ENCODE data around the gene HFE.
"Not testable (repeated sequence)": the region's sequence is repeated elsewhere in the genome, so short reads cannot be mapped to it uniquely, and the experiment has no call there.

Gene HFE

DNA sequence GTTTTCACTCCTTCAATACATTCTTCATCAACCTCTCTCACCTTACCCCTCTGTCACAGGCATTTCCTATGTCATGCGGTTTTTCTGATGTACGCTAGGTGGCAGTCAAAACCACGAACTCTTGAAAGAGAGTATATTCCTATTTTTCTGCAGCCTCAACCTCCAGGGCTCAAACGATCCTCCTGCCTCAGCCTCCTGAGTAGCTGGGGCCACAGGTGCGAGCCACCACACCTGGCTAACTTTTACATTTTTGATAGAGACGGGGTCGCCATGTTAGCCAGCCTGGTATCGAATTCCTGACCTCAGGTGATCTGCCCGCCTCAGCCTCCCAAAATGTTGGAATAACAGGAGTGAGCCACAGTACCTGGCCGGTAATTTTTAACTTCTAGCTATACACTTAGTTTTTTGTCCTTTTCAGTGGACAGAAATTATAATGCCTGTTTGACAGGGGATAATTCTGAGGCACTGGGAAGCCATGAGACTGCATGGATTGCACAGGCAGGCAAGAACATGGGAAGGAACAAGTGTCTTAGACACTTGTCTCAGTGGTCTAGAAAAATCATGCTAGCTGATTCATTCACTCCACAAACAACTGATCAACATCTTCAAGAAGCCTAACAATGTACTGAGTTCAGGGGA lies 22.5 kb upstream of the HFE start:
- H3K4me3 ChIP-seq (ENCODE audit: low read length) = no peak overlapping the region
- H3K27me3 ChIP-seq (ENCODE audit: control insufficient read depth, insufficient read depth, low read length) = no peaks in the 10 kb centered on the region
- H3K27ac ChIP-seq (ENCODE audit: low read length) = no peak overlapping the region
- H3K9me3 ChIP-seq (ENCODE audit: control insufficient read depth, insufficient read depth, low read length) = no peaks in the 10 kb centered on the region
- no CpG with 5 or more reads among the region's 10 CpGs for WGBS (ENCODE audit: insufficient coverage, insufficient read length)
- no peaks in the 10 kb centered on the region for H3K4me1 ChIP-seq (ENCODE audit: control insufficient read depth, insufficient read depth, low read length)
- H3K36me3 ChIP-seq (ENCODE audit: control insufficient read depth, insufficient read depth, low read length) = no peaks in the 10 kb centered on the region
- no peak for DNase-seq (ENCODE audit: low read depth, low spot score)

GRCh38 chr6:26065952-26066380 lies 21.3 kb upstream of the HFE start:
- WGBS (ENCODE audit: insufficient coverage, insufficient read length) = no CpG with 5 or more reads among the region's 4 CpGs
- Histone ChIP-seq H3K4me1 (ENCODE audit: control insufficient read depth, insufficient read depth, low read length) (no peaks in the 10 kb centered on the region), H3K27me3 (ENCODE audit: control insufficient read depth, insufficient read depth, low read length) (no peaks in the 10 kb centered on the region), H3K4me3 (ENCODE audit: low read length) (no peak overlapping the region), H3K36me3 (ENCODE audit: control insufficient read depth, insufficient read depth, low read length) (no peaks in the 10 kb centered on the region), H3K27ac (ENCODE audit: low read length) (no peak overlapping the region), H3K9me3 (ENCODE audit: control insufficient read depth, insufficient read depth, low read length) (no peaks in the 10 kb centered on the region)
- DNase-seq (ENCODE audit: low read depth, low spot score) = no peak

- no CpG with 5 or more reads among the region's 4 CpGs for WGBS (ENCODE audit: insufficient coverage, insufficient read length)
- Histone ChIP-seq H3K4me1 (ENCODE audit: control insufficient read depth, insufficient read depth, low read length) (no peaks in the 10 kb centered on the region), H3K36me3 (ENCODE audit: control insufficient read depth, insufficient read depth, low read length) (no peaks in the 10 kb centered on the region), H3K9me3 (ENCODE audit: control insufficient read depth, insufficient read depth, low read length) (no peaks in the 10 kb centered on the region), H3K27ac (ENCODE audit: low read length) (no peak overlapping the region), H3K4me3 (ENCODE audit: low read length) (no peak overlapping the region), H3K27me3 (ENCODE audit: control insufficient read depth, insufficient read depth, low read length) (no peaks in the 10 kb centered on the region)
- no peak for DNase-seq (ENCODE audit: low read depth, low spot score)
Measured at GRCh38 chr6:26067367-26067766, 19.9 kb upstream of the HFE start.

GRCh38 chr6:26068036-26068435 lies 19.2 kb upstream of the HFE start:
- no peaks in the 10 kb centered on the region for H3K9me3 ChIP-seq (ENCODE audit: control insufficient read depth, insufficient read depth, low read length)
- no peak overlapping the region for H3K27ac ChIP-seq (ENCODE audit: low read length)
- no peaks in the 10 kb centered on the region for H3K4me1 ChIP-seq (ENCODE audit: control insufficient read depth, insufficient read depth, low read length)
- H3K27me3 ChIP-seq (ENCODE audit: control insufficient read depth, insufficient read depth, low read length) = no peaks in the 10 kb centered on the region
- WGBS (ENCODE audit: insufficient coverage, insufficient read length) = no CpG with 5 or more reads among the region's 2 CpGs
- DNase-seq (ENCODE audit: low read depth, low spot score) = no peak
- H3K36me3 ChIP-seq (ENCODE audit: control insufficient read depth, insufficient read depth, low read length) = no peaks in the 10 kb centered on the region
- H3K4me3 ChIP-seq (ENCODE audit: low read length) = no peak overlapping the region

DNA sequence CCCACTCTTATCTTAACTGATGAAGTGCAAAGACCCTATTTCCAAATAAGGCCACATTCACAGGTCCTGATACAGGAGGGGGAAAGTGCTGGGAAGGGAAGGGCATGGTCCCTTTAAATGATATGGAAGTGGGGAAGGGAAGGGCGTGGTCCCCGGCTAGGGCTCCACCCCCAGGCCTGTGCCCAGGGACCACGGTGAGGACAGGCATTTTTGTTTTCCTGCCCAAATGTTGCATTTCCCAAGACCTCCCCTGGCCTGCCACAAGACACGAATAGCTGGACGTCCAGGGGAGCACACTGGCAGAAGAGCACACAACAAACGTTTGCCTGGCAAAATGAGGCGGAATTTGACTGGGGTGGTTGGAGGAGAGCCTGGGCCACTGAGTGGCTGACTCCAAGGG lies 16.1 kb upstream of the HFE start:
- no peaks in the 10 kb centered on the region for H3K4me1 ChIP-seq (ENCODE audit: control insufficient read depth, insufficient read depth, low read length)
- H3K27ac ChIP-seq (ENCODE audit: low read length) = no peak overlapping the region
- WGBS (ENCODE audit: insufficient coverage, insufficient read length) = no CpG with 5 or more reads among the region's 7 CpGs
- no peaks in the 10 kb centered on the region for H3K36me3 ChIP-seq (ENCODE audit: control insufficient read depth, insufficient read depth, low read length)
- no peaks in the 10 kb centered on the region for H3K9me3 ChIP-seq (ENCODE audit: control insufficient read depth, insufficient read depth, low read length)
- H3K27me3 ChIP-seq (ENCODE audit: control insufficient read depth, insufficient read depth, low read length) = no peaks in the 10 kb centered on the region
- no peak overlapping the region for H3K4me3 ChIP-seq (ENCODE audit: low read length)
- no peak for DNase-seq (ENCODE audit: low read depth, low spot score)

- no CpG with 5 or more reads among the region's 20 CpGs for WGBS (ENCODE audit: insufficient coverage, insufficient read length)
- H3K36me3 ChIP-seq (ENCODE audit: control insufficient read depth, insufficient read depth, low read length) = no peaks in the 10 kb centered on the region
- DNase-seq (ENCODE audit: low read depth, low spot score) = no peak
- no peaks in the 10 kb centered on the region for H3K27me3 ChIP-seq (ENCODE audit: control insufficient read depth, insufficient read depth, low read length)
- H3K4me3 ChIP-seq (ENCODE audit: low read length) = no peak overlapping the region
- H3K27ac ChIP-seq (ENCODE audit: low read length) = no peak overlapping the region
- H3K4me1 ChIP-seq (ENCODE audit: control insufficient read depth, insufficient read depth, low read length) = no peaks in the 10 kb centered on the region
- H3K9me3 ChIP-seq (ENCODE audit: control insufficient read depth, insufficient read depth, low read length) = no peaks in the 10 kb centered on the region
Measured at GRCh38 chr6:26075063-26075717, 12.0 kb upstream of the HFE start.

DNA sequence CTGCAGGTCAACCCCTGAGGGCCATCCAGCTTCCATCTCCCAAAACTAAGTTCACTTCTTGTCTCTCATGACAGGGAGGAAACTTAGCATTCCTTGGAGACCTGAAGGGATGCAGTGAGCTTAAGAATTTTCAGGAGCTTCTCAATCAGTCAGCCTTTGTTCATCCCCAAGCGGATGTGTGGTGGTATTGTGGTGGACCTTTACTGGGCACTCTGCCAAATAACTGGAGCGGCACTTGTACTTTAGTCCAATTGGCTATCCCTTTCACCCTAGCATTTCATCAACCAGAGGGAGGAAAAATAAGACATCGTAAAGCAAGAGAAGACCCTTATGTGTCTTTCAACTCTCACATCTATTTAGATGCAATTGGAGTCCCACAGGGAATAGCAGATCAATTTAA lies 9.2 kb upstream of the HFE start:
- not testable (repeated sequence) for H3K27me3 ChIP-seq (ENCODE audit: control insufficient read depth, insufficient read depth, low read length); H3K9me3 ChIP-seq (ENCODE audit: control insufficient read depth, insufficient read depth, low read length); H3K36me3 ChIP-seq (ENCODE audit: control insufficient read depth, insufficient read depth, low read length); DNase-seq (ENCODE audit: low read depth, low spot score); H3K4me3 ChIP-seq (ENCODE audit: low read length); H3K27ac ChIP-seq (ENCODE audit: low read length); H3K4me1 ChIP-seq (ENCODE audit: control insufficient read depth, insufficient read depth, low read length)
- no CpG with 5 or more reads among the region's 3 CpGs for WGBS (ENCODE audit: insufficient coverage, insufficient read length)

GRCh38 chr6:26081096-26081495 lies 6.1 kb upstream of the HFE start:
- not testable (repeated sequence) for H3K4me3 ChIP-seq (ENCODE audit: low read length); H3K36me3 ChIP-seq (ENCODE audit: control insufficient read depth, insufficient read depth, low read length); DNase-seq (ENCODE audit: low read depth, low spot score); H3K27ac ChIP-seq (ENCODE audit: low read length); H3K27me3 ChIP-seq (ENCODE audit: control insufficient read depth, insufficient read depth, low read length); H3K9me3 ChIP-seq (ENCODE audit: control insufficient read depth, insufficient read depth, low read length); H3K4me1 ChIP-seq (ENCODE audit: control insufficient read depth, insufficient read depth, low read length)
- WGBS (ENCODE audit: insufficient coverage, insufficient read length) = no CpG with 5 or more reads among the region's 3 CpGs

DNA sequence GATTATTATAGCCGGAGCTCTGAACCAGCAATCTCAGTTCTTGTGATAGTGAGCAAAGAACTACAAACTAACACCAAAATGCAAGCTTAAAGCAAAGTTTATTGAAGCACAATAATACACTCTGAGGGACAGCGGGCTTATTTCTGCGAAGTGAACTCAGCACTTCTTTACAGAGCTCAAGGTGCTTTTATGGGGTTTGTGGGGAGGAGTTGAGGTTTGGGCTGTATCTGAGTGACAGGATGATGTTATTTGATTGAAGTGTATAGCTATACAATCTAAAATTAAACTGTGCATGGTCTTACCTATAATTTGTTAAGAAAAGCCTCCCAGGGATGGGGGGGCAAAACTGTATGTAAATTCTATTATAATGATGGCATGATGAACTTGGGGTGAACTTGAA lies 1.0 kb upstream of the HFE start:
- H3K4me1 ChIP-seq (ENCODE audit: control insufficient read depth, insufficient read depth, low read length) = 0 out of 2 replicates have a peak, but pooled peaks cover 2% of the 10 kb centered on the region
- peaks cover 1% of the 10 kb centered on the region; the same call in 1 of the 2 replicates for H3K27me3 ChIP-seq (ENCODE audit: control insufficient read depth, insufficient read depth, low read length)
- no peak for DNase-seq (ENCODE audit: low read depth, low spot score)
- no CpG with 5 or more reads among the region's 3 CpGs for WGBS (ENCODE audit: insufficient coverage, insufficient read length)
- H3K36me3 ChIP-seq (ENCODE audit: control insufficient read depth, insufficient read depth, low read length) = no peaks in the 10 kb centered on the region
- H3K27ac ChIP-seq (ENCODE audit: low read length) = no peak overlapping the region
- H3K4me3 ChIP-seq (ENCODE audit: low read length) = no peak overlapping the region
- H3K9me3 ChIP-seq (ENCODE audit: control insufficient read depth, insufficient read depth, low read length) = no peaks in the 10 kb centered on the region

DNA sequence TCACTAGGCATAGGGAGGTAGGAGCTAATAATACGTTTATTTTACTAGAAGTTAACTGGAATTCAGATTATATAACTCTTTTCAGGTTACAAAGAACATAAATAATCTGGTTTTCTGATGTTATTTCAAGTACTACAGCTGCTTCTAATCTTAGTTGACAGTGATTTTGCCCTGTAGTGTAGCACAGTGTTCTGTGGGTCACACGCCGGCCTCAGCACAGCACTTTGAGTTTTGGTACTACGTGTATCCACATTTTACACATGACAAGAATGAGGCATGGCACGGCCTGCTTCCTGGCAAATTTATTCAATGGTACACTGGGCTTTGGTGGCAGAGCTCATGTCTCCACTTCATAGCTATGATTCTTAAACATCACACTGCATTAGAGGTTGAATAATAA lies 1.1 kb downstream of the HFE start:
- Histone ChIP-seq H3K4me3 (ENCODE audit: low read length) (no peak overlapping the region), H3K4me1 (ENCODE audit: control insufficient read depth, insufficient read depth, low read length) (0 out of 2 replicates have a peak, but pooled peaks cover 2% of the 10 kb centered on the region), H3K36me3 (ENCODE audit: control insufficient read depth, insufficient read depth, low read length) (no peaks in the 10 kb centered on the region), H3K27me3 (ENCODE audit: control insufficient read depth, insufficient read depth, low read length) (peaks cover 1% of the 10 kb centered on the region; the same call in 1 of the 2 replicates), H3K27ac (ENCODE audit: low read length) (no peak overlapping the region), H3K9me3 (ENCODE audit: control insufficient read depth, insufficient read depth, low read length) (no peaks in the 10 kb centered on the region)
- WGBS (ENCODE audit: insufficient coverage, insufficient read length) = no CpG with 5 or more reads among the region's 5 CpGs
- DNase-seq (ENCODE audit: low read depth, low spot score) = no peak

GRCh38 chr6:26089272-26089671 lies 2.0 kb downstream of the HFE start:
- no CpG with 5 or more reads among the region's 2 CpGs for WGBS (ENCODE audit: insufficient coverage, insufficient read length)
- H3K27ac ChIP-seq (ENCODE audit: low read length) = no peak overlapping the region
- H3K9me3 ChIP-seq (ENCODE audit: control insufficient read depth, insufficient read depth, low read length) = no peaks in the 10 kb centered on the region
- DNase-seq (ENCODE audit: low read depth, low spot score) = no peak
- peaks cover 1% of the 10 kb centered on the region; the same call in 1 of the 2 replicates for H3K27me3 ChIP-seq (ENCODE audit: control insufficient read depth, insufficient read depth, low read length)
- H3K4me3 ChIP-seq (ENCODE audit: low read length) = no peak overlapping the region
- no peaks in the 10 kb centered on the region for H3K36me3 ChIP-seq (ENCODE audit: control insufficient read depth, insufficient read depth, low read length)
- H3K4me1 ChIP-seq (ENCODE audit: control insufficient read depth, insufficient read depth, low read length) = 0 out of 2 replicates have a peak, but pooled peaks cover 2% of the 10 kb centered on the region
